Measurements from ENCODE around the gene MYLK. TPM values are rescaled to one million over a fixed set of nuclear protein-coding genes. Genes with fewer than 3 reads are reported as not detected.

MYLK gene
- total RNA-seq, 2 donors from 2014 or later, result 4.7 to 6.6 TPM

DNA sequence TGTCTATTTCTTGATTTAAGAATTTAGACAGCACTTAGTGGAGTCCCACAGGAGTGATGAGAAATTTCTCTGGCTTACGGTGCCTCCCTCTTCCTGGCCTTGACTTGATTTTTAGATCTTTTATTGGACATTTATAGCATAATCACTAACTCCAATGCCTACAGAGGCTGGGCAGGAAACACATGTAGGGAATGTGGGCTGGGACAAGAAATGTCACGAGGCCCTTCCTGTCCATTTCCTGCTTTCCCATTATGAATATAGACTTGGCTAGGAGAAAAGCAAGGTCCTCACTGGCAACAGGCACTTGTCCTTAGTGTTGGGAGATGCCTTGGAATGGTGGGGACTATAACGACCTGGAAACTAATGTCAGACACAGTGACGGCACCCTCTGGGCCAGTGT lies 100.3 kb downstream of the MYLK start:
- TF ChIP-seq, protein P1, sequence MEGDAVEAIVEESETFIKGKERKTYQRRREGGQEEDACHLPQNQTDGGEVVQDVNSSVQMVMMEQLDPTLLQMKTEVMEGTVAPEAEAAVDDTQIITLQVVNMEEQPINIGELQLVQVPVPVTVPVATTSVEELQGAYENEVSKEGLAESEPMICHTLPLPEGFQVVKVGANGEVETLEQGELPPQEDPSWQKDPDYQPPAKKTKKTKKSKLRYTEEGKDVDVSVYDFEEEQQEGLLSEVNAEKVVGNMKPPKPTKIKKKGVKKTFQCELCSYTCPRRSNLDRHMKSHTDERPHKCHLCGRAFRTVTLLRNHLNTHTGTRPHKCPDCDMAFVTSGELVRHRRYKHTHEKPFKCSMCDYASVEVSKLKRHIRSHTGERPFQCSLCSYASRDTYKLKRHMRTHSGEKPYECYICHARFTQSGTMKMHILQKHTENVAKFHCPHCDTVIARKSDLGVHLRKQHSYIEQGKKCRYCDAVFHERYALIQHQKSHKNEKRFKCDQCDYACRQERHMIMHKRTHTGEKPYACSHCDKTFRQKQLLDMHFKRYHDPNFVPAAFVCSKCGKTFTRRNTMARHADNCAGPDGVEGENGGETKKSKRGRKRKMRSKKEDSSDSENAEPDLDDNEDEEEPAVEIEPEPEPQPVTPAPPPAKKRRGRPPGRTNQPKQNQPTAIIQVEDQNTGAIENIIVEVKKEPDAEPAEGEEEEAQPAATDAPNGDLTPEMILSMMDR (conservative IDR thresholded peaks at IDR 0.05), result no peak
- no peaks in the 10 kb centered on the region for H3K36me3 ChIP-seq (ENCODE audit: control insufficient read depth, insufficient read depth, low read length)
- Mint-ChIP-seq H3K27ac (no peak overlapping the region), H3K27me3 (ENCODE audit: insufficient read depth) (no peaks in the 10 kb centered on the region), H3K9me3 (no peaks in the 10 kb centered on the region), H3K36me3 (ENCODE audit: low read depth) (no peaks in the 10 kb centered on the region), H3K4me3 (no peak overlapping the region), H3K4me1 (peaks cover 13% of the 10 kb centered on the region)
- no peaks in the 10 kb centered on the region for H3K9me3 ChIP-seq (ENCODE audit: control insufficient read depth, low read length)
- H3K27me3 ChIP-seq (ENCODE audit: control insufficient read depth, insufficient read depth, low read length, poor library complexity, severe bottlenecking), result no peaks in the 10 kb centered on the region
- no peak overlapping the region for H3K27ac ChIP-seq (ENCODE audit: low read depth, low read length)
- peaks cover 4% of the 10 kb centered on the region for H3K4me1 ChIP-seq (ENCODE audit: control insufficient read depth, insufficient read depth, low read length)
- H3K4me3 ChIP-seq (ENCODE audit: low read length), result no peak overlapping the region
- H3K9ac ChIP-seq (ENCODE audit: extremely low read depth, low read length, poor library complexity, severe bottlenecking), result no peak overlapping the region
- no peak for DNase-seq
- WGBS, 2 experiments (ENCODE audit: insufficient coverage in 1 of 2, insufficient read length in 1 of 2), result 94 to 100% methylated on average over 3 to 4 of the region's 4 CpGs

DNA sequence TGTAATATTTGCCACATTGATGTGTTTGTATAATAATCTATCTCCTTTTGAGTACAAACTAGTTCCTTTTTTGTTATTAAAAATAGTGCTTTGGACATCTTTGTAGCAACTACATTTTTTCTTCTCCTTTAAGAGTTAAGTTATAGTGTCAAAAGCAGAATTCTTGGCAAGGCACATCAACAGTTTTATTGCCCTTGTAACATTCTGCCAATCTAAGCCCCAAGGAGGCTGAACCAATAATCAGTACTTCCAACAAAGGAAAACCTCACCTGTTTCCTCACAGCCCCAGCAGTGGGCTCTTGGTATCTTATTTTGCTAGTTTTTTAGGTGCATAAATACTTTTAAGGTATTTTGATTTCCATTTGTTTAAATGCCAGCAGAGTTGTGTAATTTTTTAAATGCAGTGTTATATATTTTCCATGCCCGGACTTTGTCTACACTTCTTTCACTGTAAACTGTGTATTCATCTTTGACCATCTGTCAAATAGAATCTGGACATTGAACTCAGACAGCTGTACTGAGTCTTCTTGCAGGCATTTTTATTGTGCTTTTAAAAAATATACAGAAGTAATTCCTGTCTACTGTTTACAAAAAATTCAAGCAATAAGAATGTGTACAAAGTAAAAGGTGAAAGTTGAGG lies 101.0 kb downstream of the MYLK start:
- H3K36me3 Mint-ChIP-seq (ENCODE audit: low read depth), result no peaks in the 10 kb centered on the region
- TF ChIP-seq, protein P1 (conservative IDR thresholded peaks at IDR 0.05), result no peak
- H3K4me1 Mint-ChIP-seq, result peaks cover 8% of the 10 kb centered on the region
- Histone ChIP-seq H3K36me3 (ENCODE audit: control insufficient read depth, insufficient read depth, low read length) (no peaks in the 10 kb centered on the region), H3K4me1 (ENCODE audit: control insufficient read depth, insufficient read depth, low read length) (no peaks in the 10 kb centered on the region), H3K4me3 (ENCODE audit: low read length) (no peak overlapping the region), H3K27me3 (ENCODE audit: control insufficient read depth, insufficient read depth, low read length, poor library complexity, severe bottlenecking) (no peaks in the 10 kb centered on the region), H3K27ac (ENCODE audit: low read depth, low read length) (no peak overlapping the region), H3K9me3 (ENCODE audit: control insufficient read depth, low read length) (no peaks in the 10 kb centered on the region), H3K9ac (ENCODE audit: extremely low read depth, low read length, poor library complexity, severe bottlenecking) (no peak overlapping the region)
- DNase-seq, result no peak
- H3K27ac Mint-ChIP-seq, result no peak overlapping the region
- H3K4me3 Mint-ChIP-seq, result no peak overlapping the region
- WGBS, 2 experiments (ENCODE audit: insufficient coverage in 1 of 2, insufficient read length in 1 of 2), result 100% methylated on average over 1 of the region's 1 CpG; no CpG with 5 or more reads in 1 of the 2 experiments
- no peaks in the 10 kb centered on the region for H3K27me3 Mint-ChIP-seq (ENCODE audit: insufficient read depth)
- H3K9me3 Mint-ChIP-seq, result no peaks in the 10 kb centered on the region

- Mint-ChIP-seq H3K27ac (no peak overlapping the region), H3K9me3 (no peaks in the 10 kb centered on the region), H3K4me3 (no peak overlapping the region), H3K27me3 (ENCODE audit: insufficient read depth) (no peaks in the 10 kb centered on the region), H3K4me1 (peaks cover 2% of the 10 kb centered on the region), H3K36me3 (ENCODE audit: low read depth) (no peaks in the 10 kb centered on the region)
- DNase-seq, result no peak
- Histone ChIP-seq H3K27ac (ENCODE audit: low read depth, low read length) (no peak overlapping the region), H3K4me1 (ENCODE audit: control insufficient read depth, insufficient read depth, low read length) (no peaks in the 10 kb centered on the region), H3K27me3 (ENCODE audit: control insufficient read depth, insufficient read depth, low read length, poor library complexity, severe bottlenecking) (no peaks in the 10 kb centered on the region), H3K9me3 (ENCODE audit: control insufficient read depth, low read length) (no peaks in the 10 kb centered on the region), H3K4me3 (ENCODE audit: low read length) (no peak overlapping the region), H3K9ac (ENCODE audit: extremely low read depth, low read length, poor library complexity, severe bottlenecking) (no peak overlapping the region), H3K36me3 (ENCODE audit: control insufficient read depth, insufficient read depth, low read length) (no peaks in the 10 kb centered on the region)
- TF ChIP-seq, protein P1 (conservative IDR thresholded peaks at IDR 0.05), result no peak
- WGBS, 2 experiments (ENCODE audit: insufficient coverage in 1 of 2, insufficient read length in 1 of 2), result 86 to 88% methylated on average over 4 of the region's 4 CpGs
These were observed 101.6 kb downstream of the MYLK start for GRCh38 chr3:123782488-123782887.

All from endodermal cell (in vitro differentiated cells).